ENCODE measurements around the gene ABCB8. TPM values are rescaled to one million over a fixed set of nuclear protein-coding genes. Genes with fewer than 3 reads are reported as not detected.

The ABCB8 gene
- total and polyA plus RNA-seq, 9 of the 15 experiments (the other 6 are each of a cell fraction or from before 2014, with no cell fraction given) = 7.6 to 106 (median 36.3) TPM

- TF ChIP-seq MIER1 (IDR thresholded peaks at IDR 0.05; ENCODE audit: low read depth) = no peak
- peak; percentile 89 to 93 for TF ChIP-seq MNT (conservative IDR thresholded peaks at IDR 0.05)
- no peak for TF ChIP-seq MAFF (IDR thresholded peaks at IDR 0.05; ENCODE audit: low read length)
- no peak; the same call in 1 of the 2 replicates for TF ChIP-seq GTF2F1 (IDR thresholded peaks at IDR 0.05; ENCODE audit: low read depth, low read length)
- no peak for TF ChIP-seq MBD2 (IDR thresholded peaks at IDR 0.05; ENCODE audit: borderline replicate concordance, low read depth)
- TF ChIP-seq DPF2 (IDR thresholded peaks at IDR 0.05) = peak; percentile 63
- TF ChIP-seq MGA (IDR thresholded peaks at IDR 0.05) = peak; percentile 78
- no peak for TF ChIP-seq GATAD2B (IDR thresholded peaks at IDR 0.05; ENCODE audit: borderline replicate concordance)
- TF ChIP-seq TCFL5 (CRISPR knock-in tag; conservative IDR thresholded peaks at IDR 0.05) = no peak
- TF ChIP-seq ZNF444 (CRISPR knock-in tag; IDR thresholded peaks at IDR 0.05) = no peak
- no peak for TF ChIP-seq PTBP1 (IDR thresholded peaks at IDR 0.05; ENCODE audit: low read depth, low read length)
- TF ChIP-seq CBX5 (IDR thresholded peaks at IDR 0.05; ENCODE audit: borderline replicate concordance, low read depth) = no peak; the same call in 1 of the 2 replicates
- TF ChIP-seq SPI1 (IDR thresholded peaks at IDR 0.05; ENCODE audit: borderline replicate concordance, low read depth, low read length) = no peak
- TF ChIP-seq CBFA2T3 (IDR thresholded peaks at IDR 0.05) = no peak; the same call in 1 of the 2 replicates
- no peak for TF ChIP-seq ZNF384 (IDR thresholded peaks at IDR 0.05; ENCODE audit: low read depth, low read length)
These were observed 17.7 kb upstream of the ABCB8 start (continued) for GRCh38 chr7:151010307-151011096.

All from K562 (cell line).